Measurements from ENCODE around the gene MANSC1.
A peak's percentile ranks its signal among the peaks of the same experiment; 100 is the strongest.

The MANSC1 gene

DNA sequence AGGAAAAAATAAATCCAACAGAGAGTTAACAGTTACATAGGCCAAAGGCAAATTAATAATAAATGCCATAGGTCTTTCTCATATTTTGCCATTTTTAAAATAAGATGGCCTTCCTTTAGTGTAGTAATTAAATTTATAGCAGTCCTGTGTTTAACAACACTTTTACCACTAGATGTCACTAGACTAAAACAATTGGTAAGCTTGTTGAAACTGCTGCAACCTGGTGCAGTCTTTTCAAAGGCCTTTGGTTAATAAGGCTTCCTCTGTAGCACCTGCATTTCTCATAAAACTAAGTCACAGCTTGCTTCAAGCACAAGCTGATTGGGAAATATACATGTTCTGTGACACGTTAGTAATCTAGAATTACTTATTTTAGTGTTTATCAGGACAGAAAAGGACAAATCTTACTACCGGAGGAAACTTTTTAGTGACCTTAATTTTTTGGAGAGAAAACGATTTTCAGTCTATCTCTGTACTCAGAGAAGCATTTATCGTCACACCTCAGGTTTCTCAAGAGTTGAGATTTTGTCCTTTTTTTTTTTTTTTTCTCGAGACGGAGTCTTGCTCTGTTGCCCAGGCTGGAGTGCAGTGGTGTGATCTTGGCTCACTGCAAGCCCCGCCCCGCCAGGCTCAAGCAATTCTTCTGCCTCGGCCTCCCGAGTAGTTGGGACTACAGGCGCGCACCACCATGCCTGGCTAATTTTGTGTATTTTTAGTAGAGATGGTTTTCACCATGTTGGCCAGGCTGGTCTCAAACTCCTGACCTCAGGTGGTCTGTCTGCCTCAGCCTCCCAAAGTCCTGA lies 26.8 kb upstream of the MANSC1 start:
- TF ChIP-seq, protein P1, sequence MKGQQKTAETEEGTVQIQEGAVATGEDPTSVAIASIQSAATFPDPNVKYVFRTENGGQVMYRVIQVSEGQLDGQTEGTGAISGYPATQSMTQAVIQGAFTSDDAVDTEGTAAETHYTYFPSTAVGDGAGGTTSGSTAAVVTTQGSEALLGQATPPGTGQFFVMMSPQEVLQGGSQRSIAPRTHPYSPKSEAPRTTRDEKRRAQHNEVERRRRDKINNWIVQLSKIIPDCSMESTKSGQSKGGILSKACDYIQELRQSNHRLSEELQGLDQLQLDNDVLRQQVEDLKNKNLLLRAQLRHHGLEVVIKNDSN (IDR thresholded peaks at IDR 0.05) = no peak
- TF ChIP-seq EGR1 (IDR thresholded peaks at IDR 0.05) = no peak
- no peak for TF ChIP-seq ZBTB7A (IDR thresholded peaks at IDR 0.05; ENCODE audit: low read depth)
- TF ChIP-seq FOXM1 (IDR thresholded peaks at IDR 0.05; ENCODE audit: borderline replicate concordance, low read depth) = no peak
- TF ChIP-seq RAD21 (IDR thresholded peaks at IDR 0.05; ENCODE audit: low read depth) = peak; percentile 99
- no peak for TF ChIP-seq NFIC (IDR thresholded peaks at IDR 0.05)
- TF ChIP-seq CEBPB (IDR thresholded peaks at IDR 0.05) = no peak
- TF ChIP-seq YY1 (IDR thresholded peaks at IDR 0.05; ENCODE audit: low read depth) = no peak
- TF ChIP-seq TEAD4 (IDR thresholded peaks at IDR 0.05) = no peak

- TF ChIP-seq EGR1 (IDR thresholded peaks at IDR 0.05) (no peak), RAD21 (IDR thresholded peaks at IDR 0.05; ENCODE audit: low read depth) (no peak), CREB1 (IDR thresholded peaks at IDR 0.05; ENCODE audit: low read depth) (no peak), CEBPB (IDR thresholded peaks at IDR 0.05) (no peak), NFIC (IDR thresholded peaks at IDR 0.05) (no peak), TEAD4 (IDR thresholded peaks at IDR 0.05) (no peak), MAX (IDR thresholded peaks at IDR 0.05) (no peak), ZBTB7A (IDR thresholded peaks at IDR 0.05; ENCODE audit: low read depth) (no peak), REST (IDR thresholded peaks at IDR 0.05; ENCODE audit: low read depth) (no peak), FOXM1 (IDR thresholded peaks at IDR 0.05; ENCODE audit: borderline replicate concordance, low read depth) (no peak), TAF1 (IDR thresholded peaks at IDR 0.05; ENCODE audit: low read depth) (no peak), EP300 (IDR thresholded peaks at IDR 0.05; ENCODE audit: borderline replicate concordance) (no peak), YY1 (IDR thresholded peaks at IDR 0.05; ENCODE audit: low read depth) (no peak), TCF12 (IDR thresholded peaks at IDR 0.05; ENCODE audit: low read depth) (no peak)
- TF ChIP-seq, protein P1 (IDR thresholded peaks at IDR 0.05) = no peak
Observed at GRCh38 chr12:12372946-12373722, 23.1 kb upstream of the MANSC1 start.

DNA sequence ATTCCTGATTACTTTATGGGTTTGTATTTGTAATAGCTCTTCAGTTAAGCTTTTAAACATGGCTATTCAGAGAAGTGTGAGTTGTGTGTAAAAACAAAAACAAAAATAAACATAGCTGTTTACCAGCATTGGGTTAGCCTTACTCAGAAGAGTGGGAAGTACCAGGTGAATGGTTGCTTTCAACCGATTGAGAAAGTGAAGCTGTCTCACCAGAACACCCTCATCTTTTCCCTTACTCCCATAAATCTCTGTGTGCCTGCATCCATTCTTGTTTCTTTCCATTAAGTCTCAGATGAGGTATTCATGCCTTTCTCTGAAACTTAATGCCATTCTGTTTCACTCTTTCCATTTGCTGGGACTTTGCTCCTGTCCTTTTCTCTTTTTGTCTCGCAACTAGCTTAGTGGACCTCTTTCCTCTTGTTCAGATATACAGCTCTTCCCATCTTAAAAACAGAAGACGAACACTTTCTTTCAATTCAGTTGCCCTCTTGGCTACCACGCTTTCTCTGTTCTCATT lies 17.5 kb upstream of the MANSC1 start:
- no peak for TF ChIP-seq RAD21 (IDR thresholded peaks at IDR 0.05; ENCODE audit: low read depth)
- no peak for TF ChIP-seq CREB1 (IDR thresholded peaks at IDR 0.05; ENCODE audit: low read depth)
- TF ChIP-seq EGR1 (IDR thresholded peaks at IDR 0.05) = no peak

DNA sequence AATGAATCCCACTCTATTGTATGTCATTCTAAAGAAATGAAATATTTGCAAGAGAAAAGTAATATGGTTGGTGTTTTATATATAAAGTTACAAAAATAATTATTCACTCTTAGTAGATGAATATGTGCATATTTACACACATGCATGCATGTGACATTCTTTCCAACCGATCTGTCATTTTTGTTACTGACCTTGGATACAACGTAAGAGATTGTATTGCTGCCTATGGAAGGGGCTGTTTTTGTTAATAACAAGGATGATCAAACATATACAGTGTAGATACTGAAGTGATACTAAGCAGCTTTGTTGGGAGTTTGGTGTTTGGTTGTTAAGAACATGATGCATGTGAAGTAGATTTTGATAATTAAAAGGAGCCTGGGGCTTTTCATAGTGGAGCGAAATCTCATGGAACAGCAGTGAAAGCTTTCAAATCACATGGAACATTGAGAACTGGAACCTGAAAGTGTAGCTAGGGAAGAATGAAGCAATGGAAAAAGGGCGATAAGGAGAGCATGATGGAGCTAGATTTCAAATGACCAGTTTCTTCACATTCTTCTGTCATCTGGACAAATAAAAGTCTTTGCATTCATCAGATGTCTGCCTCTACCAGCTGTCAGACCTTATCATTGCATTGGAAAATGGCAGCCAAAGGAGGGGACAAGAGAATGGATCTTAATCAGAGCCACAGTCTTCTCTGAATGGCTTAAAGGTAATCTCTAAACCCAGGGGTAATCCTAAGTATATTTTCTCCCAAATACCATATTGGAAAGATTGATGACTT lies 16.8 kb upstream of the MANSC1 start:
- TF ChIP-seq CREB1 (IDR thresholded peaks at IDR 0.05; ENCODE audit: low read depth) = no peak
- TF ChIP-seq MAX (IDR thresholded peaks at IDR 0.05) = no peak
- TF ChIP-seq YY1 (IDR thresholded peaks at IDR 0.05; ENCODE audit: low read depth) = no peak
- no peak for TF ChIP-seq TEAD4 (IDR thresholded peaks at IDR 0.05)
- TF ChIP-seq RAD21 (IDR thresholded peaks at IDR 0.05; ENCODE audit: low read depth) = no peak
- no peak for TF ChIP-seq CEBPB (IDR thresholded peaks at IDR 0.05)
- no peak for TF ChIP-seq REST (IDR thresholded peaks at IDR 0.05; ENCODE audit: low read depth)
- no peak for TF ChIP-seq TAF1 (IDR thresholded peaks at IDR 0.05; ENCODE audit: low read depth)
- TF ChIP-seq, protein P1 (IDR thresholded peaks at IDR 0.05) = no peak
- TF ChIP-seq EGR1 (IDR thresholded peaks at IDR 0.05) = no peak
- no peak for TF ChIP-seq NFIC (IDR thresholded peaks at IDR 0.05)
- no peak for TF ChIP-seq EP300 (IDR thresholded peaks at IDR 0.05; ENCODE audit: borderline replicate concordance)
- TF ChIP-seq ZBTB7A (IDR thresholded peaks at IDR 0.05; ENCODE audit: low read depth) = no peak
- TF ChIP-seq TCF12 (IDR thresholded peaks at IDR 0.05; ENCODE audit: low read depth) = no peak
- TF ChIP-seq FOXM1 (IDR thresholded peaks at IDR 0.05; ENCODE audit: borderline replicate concordance, low read depth) = no peak
